Lower leg skin (tissue), 3 donors: ENCODE results near the gene MPST.

ENCODE experiments used
- CTCF ChIP-seq, 3 donors: fragments of 450-650 bp; IDR thresholded peaks; one replicate each; pipeline ENCODE4 v1.5.1; 2016; ENCODE audit warnings: antibody characterized with exemption in 3 of 3, mild to moderate bottlenecking in 3 of 3, moderate library complexity in 2 of 3
- POLR2A ChIP-seq, 2 donors: fragments of 450-650 bp; IDR thresholded peaks; one replicate each; pipeline ENCODE4 v1.6.1; 2016 to 2017; ENCODE audit warnings: antibody characterized with exemption in 2 of 2, mild to moderate bottlenecking in 1 of 2, moderate library complexity in 1 of 2

GRCh38 chr22:36985211-36985889, 34.2 kb upstream of the MPST start:
- no peak for TF ChIP-seq CTCF (IDR thresholded peaks at IDR 0.05)
- no peak for TF ChIP-seq POLR2A (IDR thresholded peaks at IDR 0.05)
